H9 (cell line): ENCODE data around the gene TMEM163. TPM values are rescaled to one million over a fixed set of nuclear protein-coding genes. Genes with fewer than 3 reads are reported as not detected.
A peak's percentile ranks its signal among the peaks of the same experiment; 100 is the strongest.

Source experiments
- DNase-seq: peaks from one replicate; pipeline ENCODE4 v3.0.0-alpha.2; 2017
- H2AFZ ChIP-seq: one replicate; pipeline ENCODE4 v1.6.1; 2013; ENCODE audit warnings: mild to moderate bottlenecking, low read length, control low read depth, moderate library complexity
- H2AK5ac ChIP-seq: 2 replicates; pipeline ENCODE4 v1.6.1; 2013; ENCODE audit warnings: low read length, control low read depth, mixed read lengths; ENCODE audit not compliant: insufficient read length
- H2BK120ac ChIP-seq: one replicate; pipeline ENCODE4 v1.6.1; 2013; ENCODE audit warnings: low read depth, mild to moderate bottlenecking, low read length, control low read depth, inconsistent platforms; ENCODE audit not compliant: poor library complexity, severe bottlenecking
- H2BK12ac ChIP-seq: 2 replicates; pipeline ENCODE4 v1.6.1; 2013; ENCODE audit warnings: low read length, control low read depth, mixed read lengths, low read depth; ENCODE audit not compliant: insufficient read length
- H2BK15ac ChIP-seq: 2 replicates; pipeline ENCODE4 v1.6.1; 2013; ENCODE audit warnings: low read depth, low read length, control low read depth
- H2BK20ac ChIP-seq: one replicate; pipeline ENCODE4 v1.6.1; 2013; ENCODE audit warnings: low read depth, mild to moderate bottlenecking, low read length, control low read depth, inconsistent platforms; ENCODE audit not compliant: poor library complexity, severe bottlenecking
- H2BK5ac ChIP-seq: 2 replicates; pipeline ENCODE4 v1.6.1; 2013; ENCODE audit warnings: low read length, control low read depth, mixed read lengths; ENCODE audit not compliant: insufficient read length
- H3K14ac ChIP-seq: 2 replicates; pipeline ENCODE4 v1.6.1; 2013; ENCODE audit warnings: low read length, control low read depth; ENCODE audit not compliant: insufficient read depth
- H3K18ac ChIP-seq: 2 replicates; pipeline ENCODE4 v1.6.1; 2013; ENCODE audit warnings: low read depth, mild to moderate bottlenecking, mixed read lengths, low read length, control low read depth; ENCODE audit not compliant: insufficient read length
- H3K23ac ChIP-seq: 2 replicates; pipeline ENCODE4 v1.6.1; 2013; ENCODE audit warnings: low read length, control low read depth, mixed read lengths, low read depth; ENCODE audit not compliant: insufficient read length
- H3K23me2 ChIP-seq: 2 replicates; pipeline ENCODE4 v1.6.1; 2013; ENCODE audit warnings: low read depth, mild to moderate bottlenecking, mixed read lengths, low read length, control low read depth; ENCODE audit not compliant: insufficient read length, poor library complexity, severe bottlenecking
- H3K27ac ChIP-seq: 2 replicates; pipeline ENCODE4 v1.5.1; 2013; ENCODE audit warnings: low read length, control low read depth, mixed read lengths, low read depth; ENCODE audit not compliant: insufficient read length
- H3K27me3 ChIP-seq: 2 replicates; pipeline ENCODE4 v1.6.1; 2013; ENCODE audit warnings: low read length, control low read depth, inconsistent platforms; ENCODE audit not compliant: insufficient read depth
- H3K4ac ChIP-seq: 2 replicates; pipeline ENCODE4 v1.6.1; 2013; ENCODE audit warnings: low read depth, mild to moderate bottlenecking, control low read depth, inconsistent platforms, low read length, moderate library complexity
- H3K4me1 ChIP-seq: 2 replicates; pipeline ENCODE4 v1.6.1; 2013; ENCODE audit warnings: low read length, control low read depth, inconsistent platforms; ENCODE audit not compliant: insufficient read depth
- H3K4me2 ChIP-seq: 2 replicates; pipeline ENCODE4 v1.6.1; 2013; ENCODE audit warnings: low read length, control low read depth, mixed read lengths; ENCODE audit not compliant: insufficient read length, insufficient read depth
- H3K56ac ChIP-seq: 2 replicates; pipeline ENCODE4 v1.6.1; 2013; ENCODE audit warnings: low read depth, mild to moderate bottlenecking, mixed read lengths, low read length, control low read depth; ENCODE audit not compliant: insufficient read length
- H3K79me1 ChIP-seq: 2 replicates; pipeline ENCODE4 v1.6.1; 2013; ENCODE audit warnings: low read depth, mild to moderate bottlenecking, moderate library complexity, low read length, control low read depth, inconsistent platforms; ENCODE audit not compliant: insufficient read depth, poor library complexity, severe bottlenecking
- H3K79me2 ChIP-seq: 2 replicates; pipeline ENCODE4 v1.6.1; 2013; ENCODE audit warnings: low read length, control low read depth, inconsistent platforms; ENCODE audit not compliant: insufficient read depth
- H3K9ac ChIP-seq: 2 replicates; pipeline ENCODE4 v1.6.1; 2013; ENCODE audit warnings: low read length, control low read depth, mixed read lengths; ENCODE audit not compliant: insufficient read length; ENCODE audit errors: extremely low read depth
- H3K9me3 ChIP-seq: one replicate; pipeline ENCODE4 v1.6.1; 2013; ENCODE audit warnings: low read depth, low read length, inconsistent platforms; ENCODE audit not compliant: control insufficient read depth
- H3T11ph ChIP-seq: one replicate; pipeline ENCODE4 v1.6.1; 2013; ENCODE audit warnings: mild to moderate bottlenecking, low read length, control low read depth, inconsistent platforms
- H4K20me1 ChIP-seq: one replicate; pipeline ENCODE4 v1.6.1; 2013; ENCODE audit not compliant: control insufficient read depth, insufficient read length, insufficient read depth
- H4K5ac ChIP-seq: 2 replicates; pipeline ENCODE4 v1.6.1; 2013; ENCODE audit warnings: low read depth, mild to moderate bottlenecking, mixed read lengths, low read length, control low read depth; ENCODE audit not compliant: insufficient read length
- H4K8ac ChIP-seq: replicated peaks from 2 replicates; pipeline ENCODE4 v1.6.1; 2013; ENCODE audit warnings: low read length, control low read depth, mixed read lengths, low read depth; ENCODE audit not compliant: insufficient read length
- H4K91ac ChIP-seq: 2 replicates; pipeline ENCODE4 v1.6.1; 2013; ENCODE audit warnings: low read depth, mild to moderate bottlenecking, moderate library complexity, mixed read lengths, low read length, control low read depth; ENCODE audit not compliant: insufficient read length
- H3K27ac Mint-ChIP-seq, 3 experiments: 2 replicates in 2 of 3; 3 replicates in 1 of 3; pipeline ENCODE4 v1.8.0; 2020 to 2021; ENCODE audit warnings: mixed read lengths in 3 of 3, mild to moderate bottlenecking in 1 of 3, moderate library complexity in 1 of 3
- H3K27me3 Mint-ChIP-seq: 2 replicates; pipeline ENCODE4 v1.8.0; 2021; ENCODE audit warnings: low read depth, mild to moderate bottlenecking, moderate library complexity, mixed read lengths
- H3K36me3 Mint-ChIP-seq, 3 experiments: 2 replicates in 2 of 3; 3 replicates in 1 of 3; pipeline ENCODE4 v1.8.0; 2020 to 2021; ENCODE audit warnings: low read depth in 3 of 3, mixed read lengths in 3 of 3; ENCODE audit not compliant: insufficient read depth in 1 of 3
- H3K4me1 Mint-ChIP-seq, 2 experiments: 2 replicates each; pipeline ENCODE4 v1.8.0; 2020; ENCODE audit warnings: mixed read lengths in 2 of 2
- H3K4me3 Mint-ChIP-seq, 2 experiments: 2 replicates in 1 of 2; 3 replicates in 1 of 2; pipeline ENCODE4 v1.8.0; 2020 to 2021; ENCODE audit warnings: mild to moderate bottlenecking in 2 of 2, mixed read lengths in 2 of 2, moderate library complexity in 1 of 2
- H3K9me3 Mint-ChIP-seq, 2 experiments: 2 replicates in 1 of 2; 3 replicates in 1 of 2; pipeline ENCODE4 v1.8.0; 2020; ENCODE audit warnings: mild to moderate bottlenecking in 2 of 2, mixed read lengths in 2 of 2, moderate library complexity in 1 of 2
- CTCF ChIP-seq: fragments of 200-600 bp; sonication (generic); conservative IDR thresholded peaks from 3 replicates; pipeline ENCODE4 v1.8.0; 2021; ENCODE audit warnings: antibody characterized with exemption, mild to moderate bottlenecking
- WGBS: extraction: QIAGEN DNeasy Blood & Tissue Kit; methylation state at CpG from one replicate; pipeline ENCODE4 v1.1.7; 2013; ENCODE audit warnings: missing lambda C conversion rate, low lambda C conversion rate, mixed read lengths; ENCODE audit not compliant: insufficient read length; ENCODE audit errors: extremely low coverage; 5-methylcytosine and 5-hydroxymethylcytosine counted together
- total RNA-seq: library from RNA; stranded (reverse); gene quantifications from 2 replicates; pipeline ENCODE4 v1.2.1, GENCODE V29; 2021

Gene TMEM163
- total RNA-seq, 1 experiment from 2014 or later = 0.39 TPM

GRCh38 chr2:134674687-134675086, 44.1 kb downstream of the TMEM163 start:
- Histone ChIP-seq H3T11ph (no peak overlapping the region), H3K9me3 (no peaks in the 10 kb centered on the region)
- no peaks in the 10 kb centered on the region; the same call in none of the 2 replicates for H3K27me3 Mint-ChIP-seq

More at GRCh38 chr2:134674687-134675086, 44.1 kb downstream of the TMEM163 start:
- Histone ChIP-seq H3K23me2 (no peaks in the 10 kb centered on the region), H2AK5ac (no peak overlapping the region), H2AFZ (no peak overlapping the region), H3K27me3 (no peaks in the 10 kb centered on the region), H3K9ac (no peak overlapping the region), H4K20me1 (no peaks in the 10 kb centered on the region), H3K4me2 (no peak overlapping the region), H3K27ac (no peak overlapping the region), H2BK12ac (no peak overlapping the region), H3K79me2 (no peaks in the 10 kb centered on the region), H3K4ac (no peak overlapping the region), H3K14ac (no peak overlapping the region), H4K8ac (no peak overlapping the region), H2BK15ac (no peak overlapping the region), H3K18ac (no peak overlapping the region), H4K91ac (no peak overlapping the region), H2BK20ac (no peak overlapping the region), H3K4me1 (peaks cover 3% of the 10 kb centered on the region; the same call in 1 of the 2 replicates), H3K23ac (no peak overlapping the region), H2BK120ac (no peak overlapping the region), H3K56ac (no peak overlapping the region), H4K5ac (no peak overlapping the region), H3K79me1 (no peaks in the 10 kb centered on the region), H2BK5ac (no peak overlapping the region)
- WGBS = no CpG with 5 or more reads among the region's 4 CpGs
- Mint-ChIP-seq H3K9me3 (peaks cover 0 to 2% of the 10 kb centered on the region in 2 experiments; a peak in 2 of 5 replicates), H3K36me3 (no peaks in the 10 kb centered on the region; a peak in 1 of 7 replicates), H3K27ac (no peak overlapping the region), H3K4me3 (no peak overlapping the region), H3K4me1 (peaks cover 22% of the 10 kb centered on the region in 2 experiments)
- TF ChIP-seq CTCF = no peak
- DNase-seq = peak; percentile 6
